HG03439 (cell line): ENCODE measurements around the gene MRPL32.
"Not testable (repeated sequence)": the region's sequence is repeated elsewhere in the genome, so short reads cannot be mapped to it uniquely, and the experiment has no call there.

Source experiments
- ATAC-seq: cut with Tn5 transposase; IDR thresholded peaks from one replicate; pipeline ENCODE4 v1.9.1; 2021; ENCODE audit warnings: mild to moderate bottlenecking, moderate library complexity; ENCODE audit not compliant: unreplicated experiment

MRPL32 gene

GRCh38 chr7:42931834-42932651 lies at the start of gene MRPL32, which contains the start of gene PSMA2:
Gene MRPL32, plus strand, starts transcription at chr7:42932376. Its CDS starts 11 bp downstream, at chr7:42932387.
Gene PSMA2, minus strand, starts transcription at chr7:42932174. Its CDS starts 16 bp downstream, at chr7:42932158.
- peak; percentile 100 for ATAC-seq

- no peak for ATAC-seq
Measured at GRCh38 chr7:42883950-42884349, 48.2 kb upstream of the MRPL32 start.

- not testable (repeated sequence) for ATAC-seq
Measured at GRCh38 chr7:42885183-42885582, 47.0 kb upstream of the MRPL32 start.

- no peak for ATAC-seq
Measured at GRCh38 chr7:42886129-42886528, 46.0 kb upstream of the MRPL32 start.

- no peak for ATAC-seq
Measured at GRCh38 chr7:42886893-42887505, 45.2 kb upstream of the MRPL32 start.

- no peak for ATAC-seq
Measured at GRCh38 chr7:42893346-42894240, 38.6 kb upstream of the MRPL32 start.

- ATAC-seq, result no peak
Measured at GRCh38 chr7:42900842-42901241, 31.3 kb upstream of the MRPL32 start.

GRCh38 chr7:42902331-42902730 lies 29.8 kb upstream of the MRPL32 start:
- ATAC-seq, result no peak

GRCh38 chr7:42906181-42906580 lies 26.0 kb upstream of the MRPL32 start:
- ATAC-seq, result no peak

GRCh38 chr7:42907316-42907715 lies 24.9 kb upstream of the MRPL32 start:
- ATAC-seq, result no peak

- ATAC-seq, result no peak
Measured at GRCh38 chr7:42910306-42910705, 21.9 kb upstream of the MRPL32 start.

- ATAC-seq, result peak; percentile 92
Measured at GRCh38 chr7:42911454-42912447, 20.4 kb upstream of the MRPL32 start, which contains the start of gene C7orf25. Gene C7orf25, minus strand, starts transcription at chr7:42912070. Its CDS starts 1,170 bp downstream, at chr7:42910900.

- ATAC-seq, result no peak
Measured at GRCh38 chr7:42913591-42913990, 18.6 kb upstream of the MRPL32 start.

- no peak for ATAC-seq
Measured at GRCh38 chr7:42914009-42914408, 18.2 kb upstream of the MRPL32 start.

GRCh38 chr7:42914421-42915045 lies 17.6 kb upstream of the MRPL32 start:
- ATAC-seq, result no peak

- no peak for ATAC-seq
Measured at GRCh38 chr7:42915356-42915755, 16.8 kb upstream of the MRPL32 start.

GRCh38 chr7:42922017-42922753 lies 10.0 kb upstream of the MRPL32 start:
- no peak for ATAC-seq

GRCh38 chr7:42924223-42924838 lies 7.8 kb upstream of the MRPL32 start:
- ATAC-seq, result no peak
